ENCODE results near the gene RHOU.

RHOU gene

DNA sequence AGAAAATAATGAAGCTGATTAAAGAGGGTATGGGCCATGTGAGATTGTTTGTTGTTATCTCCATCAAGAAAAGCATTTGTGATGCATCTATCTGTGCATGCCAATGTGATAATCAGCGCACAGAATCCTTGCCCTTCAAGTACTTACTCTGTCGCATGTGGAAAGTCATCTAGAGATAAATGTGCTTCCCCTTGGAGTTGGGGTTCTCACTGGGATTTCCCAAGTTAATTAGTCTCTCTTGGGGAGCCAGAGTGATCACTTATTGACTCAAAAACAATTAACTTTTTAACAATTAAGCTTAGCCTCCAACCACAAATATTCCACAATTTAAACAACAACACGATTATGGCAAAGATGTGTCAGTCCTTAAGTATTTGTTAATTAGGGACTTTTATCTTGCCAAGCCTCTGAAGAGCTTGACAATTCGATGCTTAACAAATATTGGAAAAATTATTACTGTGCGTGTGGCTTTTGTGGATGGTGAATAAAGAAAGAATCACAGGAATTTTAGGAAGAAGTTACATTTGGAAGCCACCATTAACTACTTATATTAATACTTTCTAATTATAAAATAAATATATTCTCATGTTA lies 17.5 kb downstream of the RHOU start:
- H3K4me2 ChIP-seq (ENCODE audit: low read length), result peak overlapping the region; percentile 74
- H3K4me3 ChIP-seq (ENCODE audit: low read length), result peak overlapping the region; percentile 45
- H3K27me3 ChIP-seq (ENCODE audit: low read depth, low read length), result peaks cover 79% of the 10 kb centered on the region
- H3K4me1 ChIP-seq (ENCODE audit: low read length), result peaks cover 52% of the 10 kb centered on the region
- H3K79me2 ChIP-seq (ENCODE audit: low read length), result no peaks in the 10 kb centered on the region
- H3K9me3 ChIP-seq (ENCODE audit: insufficient read depth, low read length), result no peaks in the 10 kb centered on the region
- H3K9ac ChIP-seq (ENCODE audit: low read length), result peak overlapping the region; percentile 2; the same call in 1 of the 2 replicates
- no peaks in the 10 kb centered on the region for H3K36me3 ChIP-seq (replicated peaks; ENCODE audit: low read depth, low read length)
- no peak overlapping the region for H3K27ac ChIP-seq (ENCODE audit: low read length)
- H4K20me1 ChIP-seq (ENCODE audit: insufficient read depth, low read length), result peaks cover 3% of the 10 kb centered on the region; the same call in 1 of the 2 replicates
- H2AFZ ChIP-seq (ENCODE audit: low read depth, low read length), result no peak overlapping the region
- TF ChIP-seq, protein P1, sequence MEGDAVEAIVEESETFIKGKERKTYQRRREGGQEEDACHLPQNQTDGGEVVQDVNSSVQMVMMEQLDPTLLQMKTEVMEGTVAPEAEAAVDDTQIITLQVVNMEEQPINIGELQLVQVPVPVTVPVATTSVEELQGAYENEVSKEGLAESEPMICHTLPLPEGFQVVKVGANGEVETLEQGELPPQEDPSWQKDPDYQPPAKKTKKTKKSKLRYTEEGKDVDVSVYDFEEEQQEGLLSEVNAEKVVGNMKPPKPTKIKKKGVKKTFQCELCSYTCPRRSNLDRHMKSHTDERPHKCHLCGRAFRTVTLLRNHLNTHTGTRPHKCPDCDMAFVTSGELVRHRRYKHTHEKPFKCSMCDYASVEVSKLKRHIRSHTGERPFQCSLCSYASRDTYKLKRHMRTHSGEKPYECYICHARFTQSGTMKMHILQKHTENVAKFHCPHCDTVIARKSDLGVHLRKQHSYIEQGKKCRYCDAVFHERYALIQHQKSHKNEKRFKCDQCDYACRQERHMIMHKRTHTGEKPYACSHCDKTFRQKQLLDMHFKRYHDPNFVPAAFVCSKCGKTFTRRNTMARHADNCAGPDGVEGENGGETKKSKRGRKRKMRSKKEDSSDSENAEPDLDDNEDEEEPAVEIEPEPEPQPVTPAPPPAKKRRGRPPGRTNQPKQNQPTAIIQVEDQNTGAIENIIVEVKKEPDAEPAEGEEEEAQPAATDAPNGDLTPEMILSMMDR (IDR thresholded peaks at IDR 0.05; ENCODE audit: low read depth, low read length), result no peak
- peak; percentile 68; the same call in 1 of the 2 replicates for TF ChIP-seq EZH2phosphoT487 (IDR thresholded peaks at IDR 0.05; ENCODE audit: low read depth)

DNA sequence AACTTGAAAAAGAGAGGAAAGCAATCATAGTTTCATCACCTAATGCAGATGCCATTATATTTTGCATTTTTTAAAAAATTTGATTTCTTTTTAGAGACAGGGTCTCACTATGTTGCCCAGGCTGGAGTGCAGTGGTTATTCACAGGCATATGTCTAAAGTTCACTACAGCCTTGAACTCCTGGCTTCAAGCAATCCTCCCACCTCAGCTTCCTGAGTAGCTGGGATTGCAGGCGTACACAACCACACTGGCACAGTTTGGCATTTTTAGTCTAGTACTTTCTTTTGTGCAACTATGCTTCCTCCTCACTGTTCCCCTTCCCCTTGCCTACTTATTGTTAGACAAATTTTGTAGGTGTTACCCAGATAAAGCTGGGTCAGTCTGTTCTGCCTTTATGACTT lies 18.0 kb downstream of the RHOU start:
- Histone ChIP-seq H3K9ac (ENCODE audit: low read length) (no peak overlapping the region), H3K27me3 (ENCODE audit: low read depth, low read length) (peaks cover 79% of the 10 kb centered on the region), H2AFZ (ENCODE audit: low read depth, low read length) (no peak overlapping the region), H4K20me1 (ENCODE audit: insufficient read depth, low read length) (peaks cover 3% of the 10 kb centered on the region; the same call in 1 of the 2 replicates), H3K36me3 (replicated peaks; ENCODE audit: low read depth, low read length) (no peaks in the 10 kb centered on the region), H3K4me1 (ENCODE audit: low read length) (peaks cover 54% of the 10 kb centered on the region), H3K4me3 (ENCODE audit: low read length) (no peak overlapping the region), H3K27ac (ENCODE audit: low read length) (no peak overlapping the region), H3K4me2 (ENCODE audit: low read length) (peak overlapping the region; percentile 74), H3K79me2 (ENCODE audit: low read length) (no peaks in the 10 kb centered on the region), H3K9me3 (ENCODE audit: insufficient read depth, low read length) (no peaks in the 10 kb centered on the region)
- TF ChIP-seq EZH2phosphoT487 (IDR thresholded peaks at IDR 0.05; ENCODE audit: low read depth), result no peak
- TF ChIP-seq, protein P1 (IDR thresholded peaks at IDR 0.05; ENCODE audit: low read depth, low read length), result no peak

DNA sequence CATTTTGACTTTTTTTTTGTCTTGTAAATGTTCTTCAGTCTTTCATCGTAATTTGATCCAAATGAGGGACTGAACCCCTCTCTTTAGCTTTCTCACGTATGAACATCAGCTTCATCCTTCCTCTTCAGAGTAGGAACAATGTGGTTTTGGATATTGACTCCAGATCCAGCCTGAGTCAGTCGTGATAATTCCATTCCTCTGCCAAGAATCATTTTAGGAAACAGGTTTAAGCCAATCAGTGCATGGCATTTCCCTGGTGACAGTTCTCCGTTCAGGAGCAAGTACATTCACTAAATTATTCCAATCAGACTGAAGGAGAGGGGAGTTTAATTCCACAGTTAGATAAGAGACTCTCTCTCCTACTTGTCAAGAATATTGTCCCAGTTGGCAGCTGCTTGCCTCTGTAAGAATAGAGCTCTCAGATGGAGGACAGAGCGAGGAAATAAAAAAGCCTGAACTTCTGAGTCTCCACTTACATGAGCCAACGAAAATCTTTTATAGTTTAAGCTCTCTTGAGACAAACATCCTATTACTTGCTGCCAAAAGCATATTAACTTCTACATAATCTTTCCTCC lies 18.6 kb downstream of the RHOU start:
- Histone ChIP-seq H3K27ac (ENCODE audit: low read length) (no peak overlapping the region), H3K36me3 (replicated peaks; ENCODE audit: low read depth, low read length) (no peaks in the 10 kb centered on the region), H3K4me3 (ENCODE audit: low read length) (no peak overlapping the region), H3K4me2 (ENCODE audit: low read length) (peak overlapping the region; percentile 74), H3K27me3 (ENCODE audit: low read depth, low read length) (peaks cover 79% of the 10 kb centered on the region), H2AFZ (ENCODE audit: low read depth, low read length) (no peak overlapping the region), H3K4me1 (ENCODE audit: low read length) (peaks cover 55% of the 10 kb centered on the region), H4K20me1 (ENCODE audit: insufficient read depth, low read length) (peaks cover 3% of the 10 kb centered on the region; the same call in 1 of the 2 replicates), H3K9me3 (ENCODE audit: insufficient read depth, low read length) (no peaks in the 10 kb centered on the region), H3K79me2 (ENCODE audit: low read length) (no peaks in the 10 kb centered on the region), H3K9ac (ENCODE audit: low read length) (no peak overlapping the region)
- TF ChIP-seq, protein P1 (IDR thresholded peaks at IDR 0.05; ENCODE audit: low read depth, low read length), result no peak
- no peak for TF ChIP-seq EZH2phosphoT487 (IDR thresholded peaks at IDR 0.05; ENCODE audit: low read depth)

DNA sequence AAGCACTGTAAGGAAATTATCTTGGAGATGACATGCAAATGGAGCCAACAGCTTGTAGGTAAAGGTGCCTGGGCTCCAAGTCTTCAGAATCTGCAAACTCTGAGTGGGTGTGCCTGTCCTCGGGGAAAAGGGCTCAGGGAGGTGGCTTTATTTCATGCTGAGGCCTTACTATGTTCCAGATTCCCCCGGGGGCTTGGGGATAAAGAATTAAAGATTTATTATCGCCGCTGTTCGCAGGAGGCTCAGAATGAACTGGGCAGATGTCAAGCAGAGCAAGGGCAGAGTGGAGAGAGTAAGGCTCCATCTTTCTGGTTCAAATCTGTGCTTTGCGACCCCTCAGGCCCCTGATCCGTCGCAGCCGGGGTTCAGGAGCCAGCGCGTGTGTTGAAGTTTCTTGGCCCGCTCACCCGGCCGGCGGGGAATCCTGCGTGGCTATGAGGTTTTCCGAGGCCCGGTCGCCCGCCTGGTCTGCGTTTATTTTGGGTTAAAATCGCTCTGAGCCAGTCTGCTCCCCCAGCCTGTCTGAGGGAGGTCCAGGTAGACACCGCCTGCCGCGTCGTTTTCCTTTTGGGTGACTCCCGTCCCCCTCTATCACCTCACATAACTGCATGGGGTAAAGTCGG lies 19.5 kb downstream of the RHOU start:
- H3K27ac ChIP-seq (ENCODE audit: low read length), result no peak overlapping the region
- peaks cover 78% of the 10 kb centered on the region for H3K27me3 ChIP-seq (ENCODE audit: low read depth, low read length)
- no peak overlapping the region for H3K4me3 ChIP-seq (ENCODE audit: low read length)
- H3K36me3 ChIP-seq (replicated peaks; ENCODE audit: low read depth, low read length), result no peaks in the 10 kb centered on the region
- no peaks in the 10 kb centered on the region for H3K9me3 ChIP-seq (ENCODE audit: insufficient read depth, low read length)
- no peak for TF ChIP-seq EZH2phosphoT487 (IDR thresholded peaks at IDR 0.05; ENCODE audit: low read depth)
- TF ChIP-seq, protein P1 (IDR thresholded peaks at IDR 0.05; ENCODE audit: low read depth, low read length), result no peak
- peaks cover 57% of the 10 kb centered on the region for H3K4me1 ChIP-seq (ENCODE audit: low read length)
- H3K79me2 ChIP-seq (ENCODE audit: low read length), result no peaks in the 10 kb centered on the region
- H3K4me2 ChIP-seq (ENCODE audit: low read length), result no peak overlapping the region
- no peak overlapping the region for H3K9ac ChIP-seq (ENCODE audit: low read length)
- peaks cover 3% of the 10 kb centered on the region; the same call in 1 of the 2 replicates for H4K20me1 ChIP-seq (ENCODE audit: insufficient read depth, low read length)
- no peak overlapping the region for H2AFZ ChIP-seq (ENCODE audit: low read depth, low read length)

Data from OCI-LY3 (cell line).